ENCODE results near the gene C2CD2L. TPM values are rescaled to one million over a fixed set of nuclear protein-coding genes. Genes with fewer than 3 reads are reported as not detected.

The C2CD2L gene
- total RNA-seq, 2 experiments from 2014 or later, result 14.2 to 17.7 TPM

- ATAC-seq, result no peak
- ChIA-PET CTCF (interaction anchor here (1.2 to 2.2 kb wide), 2 partner anchors 21 to 108 kb away, joined by 3 to 5 read pairs; partner anchors contain the start of gene VPS11), POLR2A (interaction anchor here (0.9 kb wide), 1 partner anchor 70 kb away, joined by 3 read pairs; the partner anchor contains the start of genes RPS25 and TRAPPC4)
- H3K36me3 Mint-ChIP-seq (ENCODE audit: low read depth), result peaks cover 27% of the 10 kb centered on the region
- TF ChIP-seq, protein P1, sequence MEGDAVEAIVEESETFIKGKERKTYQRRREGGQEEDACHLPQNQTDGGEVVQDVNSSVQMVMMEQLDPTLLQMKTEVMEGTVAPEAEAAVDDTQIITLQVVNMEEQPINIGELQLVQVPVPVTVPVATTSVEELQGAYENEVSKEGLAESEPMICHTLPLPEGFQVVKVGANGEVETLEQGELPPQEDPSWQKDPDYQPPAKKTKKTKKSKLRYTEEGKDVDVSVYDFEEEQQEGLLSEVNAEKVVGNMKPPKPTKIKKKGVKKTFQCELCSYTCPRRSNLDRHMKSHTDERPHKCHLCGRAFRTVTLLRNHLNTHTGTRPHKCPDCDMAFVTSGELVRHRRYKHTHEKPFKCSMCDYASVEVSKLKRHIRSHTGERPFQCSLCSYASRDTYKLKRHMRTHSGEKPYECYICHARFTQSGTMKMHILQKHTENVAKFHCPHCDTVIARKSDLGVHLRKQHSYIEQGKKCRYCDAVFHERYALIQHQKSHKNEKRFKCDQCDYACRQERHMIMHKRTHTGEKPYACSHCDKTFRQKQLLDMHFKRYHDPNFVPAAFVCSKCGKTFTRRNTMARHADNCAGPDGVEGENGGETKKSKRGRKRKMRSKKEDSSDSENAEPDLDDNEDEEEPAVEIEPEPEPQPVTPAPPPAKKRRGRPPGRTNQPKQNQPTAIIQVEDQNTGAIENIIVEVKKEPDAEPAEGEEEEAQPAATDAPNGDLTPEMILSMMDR (IDR thresholded peaks at IDR 0.05), result no peak
- H3K27ac Mint-ChIP-seq, result no peak overlapping the region
- no peaks in the 10 kb centered on the region for H3K27me3 Mint-ChIP-seq
- H3K9me3 Mint-ChIP-seq, result no peaks in the 10 kb centered on the region
- no peak overlapping the region for H3K4me3 Mint-ChIP-seq
- intact Hi-C loops (cut with micrococcal nuclease), result no loop called here
- peaks cover 31% of the 10 kb centered on the region for H3K4me1 Mint-ChIP-seq (ENCODE audit: low read depth)
- no peak for DNase-seq
Measured at GRCh38 chr11:119088406-119088805, 18.7 kb upstream of the C2CD2L start.

GRCh38 chr11:119089319-119089718, 17.8 kb upstream of the C2CD2L start:
- ATAC-seq (no peak), DNase-seq (no peak)
- CTCF ChIA-PET, result interaction anchor here (2.2 kb wide), 1 partner anchor 21 kb away, joined by 5 read pairs; the partner anchor contains the start of gene VPS11
- peaks cover 29% of the 10 kb centered on the region for H3K4me1 Mint-ChIP-seq (ENCODE audit: low read depth)
- H3K9me3 Mint-ChIP-seq, result no peaks in the 10 kb centered on the region
- intact Hi-C loops (cut with micrococcal nuclease), result no loop called here
- TF ChIP-seq, protein P1 (IDR thresholded peaks at IDR 0.05), result no peak
- H3K27me3 Mint-ChIP-seq, result no peaks in the 10 kb centered on the region
- peaks cover 36% of the 10 kb centered on the region for H3K36me3 Mint-ChIP-seq (ENCODE audit: low read depth)
- POLR2A ChIA-PET, result interaction anchor here (0.9 to 1.0 kb wide), 2 partner anchors 12 to 71 kb away, joined by 3 read pairs; partner anchors contain the start of genes DPAGT1, RPS25 and TRAPPC4
- H3K4me3 Mint-ChIP-seq, result no peak overlapping the region
- no peak overlapping the region for H3K27ac Mint-ChIP-seq

GRCh38 chr11:119091178-119091577, 16.0 kb upstream of the C2CD2L start:
- Mint-ChIP-seq H3K4me3 (no peak overlapping the region), H3K36me3 (ENCODE audit: low read depth) (peaks cover 46% of the 10 kb centered on the region), H3K27ac (no peak overlapping the region), H3K27me3 (peaks cover 1% of the 10 kb centered on the region), H3K4me1 (ENCODE audit: low read depth) (peaks cover 26% of the 10 kb centered on the region), H3K9me3 (no peaks in the 10 kb centered on the region)
- intact Hi-C loops (cut with micrococcal nuclease), result no loop called here
- no peak for DNase-seq
- TF ChIP-seq, protein P1 (IDR thresholded peaks at IDR 0.05), result no peak
- ChIA-PET CTCF (interaction anchor here (0.6 to 1.3 kb wide), 3 partner anchors 9 to 249 kb away, joined by 3 to 4 read pairs (median 3); no protein-coding TSS in a partner anchor), POLR2A (interaction anchor here (0.7 to 7.0 kb wide), 9 partner anchors 9 to 34 kb away, joined by 3 to 107 read pairs (median 5); partner anchors contain the start of genes C2CD2L, DPAGT1, HYOU1 and VPS11)
- no peak for ATAC-seq

DNA sequence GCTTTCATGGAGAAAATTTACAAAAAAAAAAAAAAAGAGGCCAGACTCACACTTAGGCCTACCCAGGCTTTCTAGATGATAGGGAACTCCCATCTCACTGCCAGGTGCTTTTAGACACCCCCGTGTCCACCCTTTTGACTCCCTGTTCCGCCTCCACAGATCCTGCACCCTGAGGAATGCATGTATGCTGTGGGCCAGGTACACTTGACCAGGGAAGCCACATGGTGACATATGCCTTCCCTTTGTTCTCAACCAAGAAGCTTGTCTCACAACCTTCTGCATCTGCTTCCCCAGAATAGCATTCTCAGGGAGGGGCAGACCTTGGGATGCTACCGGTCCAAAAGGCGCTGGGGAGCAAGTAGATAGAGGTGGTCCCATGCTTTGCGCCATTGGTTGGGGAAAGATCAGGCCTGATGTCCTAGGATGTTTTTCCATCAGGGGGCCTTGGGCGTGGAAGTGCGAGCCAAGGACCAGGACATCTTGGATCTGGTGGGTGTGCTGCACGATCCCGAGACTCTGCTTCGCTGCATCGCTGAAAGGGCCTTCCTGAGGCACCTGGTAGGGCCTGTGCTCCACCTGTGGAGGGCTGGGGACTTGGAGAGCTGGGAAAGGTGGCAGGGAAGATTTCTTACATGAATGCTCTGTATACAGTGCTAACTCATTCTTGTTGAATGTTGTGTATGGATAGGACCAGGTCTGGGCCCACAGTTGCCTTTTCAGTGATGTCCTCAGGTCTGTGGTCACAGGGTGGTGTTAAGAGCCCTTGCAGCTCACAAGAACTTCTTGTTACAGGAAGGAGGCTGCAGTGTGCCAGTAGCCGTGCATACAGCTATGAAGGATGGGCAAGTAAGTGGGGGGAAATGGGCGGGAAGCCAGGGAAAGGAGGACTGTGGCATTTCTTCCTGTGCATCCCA, 14.9 kb upstream of the C2CD2L start:
- H3K4me1 Mint-ChIP-seq (ENCODE audit: low read depth), result peaks cover 31% of the 10 kb centered on the region
- DNase-seq (no peak), ATAC-seq (no peak)
- ChIA-PET CTCF (interaction anchor here (0.6 to 1.5 kb wide), 5 partner anchors 8 to 231 kb away, joined by 3 to 4 read pairs (median 3); partner anchors contain the start of genes C2CD2L and VPS11), POLR2A (interaction anchor here (0.6 to 7.0 kb wide), 21 partner anchors 7 to 231 kb away, joined by 3 to 107 read pairs (median 5); partner anchors contain the start of genes C2CD2L, DPAGT1, HINFP and HMBS)
- peaks cover 1% of the 10 kb centered on the region for H3K27me3 Mint-ChIP-seq
- no peaks in the 10 kb centered on the region for H3K9me3 Mint-ChIP-seq
- H3K27ac Mint-ChIP-seq, result peak overlapping the region; percentile 17
- intact Hi-C loops (cut with micrococcal nuclease), result no loop called here
- H3K36me3 Mint-ChIP-seq (ENCODE audit: low read depth), result peaks cover 55% of the 10 kb centered on the region
- TF ChIP-seq, protein P1 (IDR thresholded peaks at IDR 0.05), result no peak
- H3K4me3 Mint-ChIP-seq, result peak overlapping the region; percentile 93

All from activated CD8-positive, alpha-beta T cell treated with anti-CD3 and anti-CD28 coated beads for 36 hours (primary cell).